SK-N-DZ (cell line): ENCODE results near the gene ABLIM2.

ENCODE experiments used
- DNase-seq: peaks from one replicate; pipeline ENCODE4 v3.0.0-alpha.2; 2015; ENCODE audit warnings: low spot score

Gene ABLIM2

DNA sequence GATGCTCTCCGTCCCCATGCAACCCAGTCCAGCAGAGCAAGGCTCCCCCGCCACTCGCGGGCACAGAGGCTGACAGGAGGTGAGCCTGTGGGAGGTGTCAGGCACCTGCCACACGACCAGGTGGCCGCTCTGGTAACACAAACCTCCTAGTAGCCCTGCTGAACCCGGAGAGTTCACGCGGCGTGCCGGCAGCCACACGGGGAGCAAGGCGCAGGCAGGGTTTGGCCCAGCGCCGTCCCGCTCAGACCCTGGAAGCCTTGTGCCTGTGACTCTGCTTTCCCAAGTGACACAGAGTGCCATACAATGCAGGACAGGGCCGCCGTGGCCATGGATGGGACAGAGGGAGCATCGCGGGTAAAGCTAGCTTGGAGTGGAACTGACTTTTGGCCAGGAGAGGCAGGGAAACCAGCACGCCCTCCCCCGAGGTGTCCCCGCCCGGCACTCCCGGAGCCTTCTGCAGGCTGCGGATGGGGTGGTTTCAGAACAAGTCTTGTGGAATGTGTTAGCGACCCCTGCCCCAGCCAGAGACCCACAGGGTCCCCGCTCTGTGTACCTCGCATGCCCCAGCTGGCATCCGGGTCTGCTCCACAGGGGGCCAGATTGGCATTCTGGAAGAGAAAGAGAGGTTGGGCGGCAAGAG lies 174.2 kb downstream of the ABLIM2 start:
- DNase-seq: no peak

- no peak for DNase-seq
Observed at GRCh38 chr4:7983296-7983695, 175.3 kb downstream of the ABLIM2 start.

DNA sequence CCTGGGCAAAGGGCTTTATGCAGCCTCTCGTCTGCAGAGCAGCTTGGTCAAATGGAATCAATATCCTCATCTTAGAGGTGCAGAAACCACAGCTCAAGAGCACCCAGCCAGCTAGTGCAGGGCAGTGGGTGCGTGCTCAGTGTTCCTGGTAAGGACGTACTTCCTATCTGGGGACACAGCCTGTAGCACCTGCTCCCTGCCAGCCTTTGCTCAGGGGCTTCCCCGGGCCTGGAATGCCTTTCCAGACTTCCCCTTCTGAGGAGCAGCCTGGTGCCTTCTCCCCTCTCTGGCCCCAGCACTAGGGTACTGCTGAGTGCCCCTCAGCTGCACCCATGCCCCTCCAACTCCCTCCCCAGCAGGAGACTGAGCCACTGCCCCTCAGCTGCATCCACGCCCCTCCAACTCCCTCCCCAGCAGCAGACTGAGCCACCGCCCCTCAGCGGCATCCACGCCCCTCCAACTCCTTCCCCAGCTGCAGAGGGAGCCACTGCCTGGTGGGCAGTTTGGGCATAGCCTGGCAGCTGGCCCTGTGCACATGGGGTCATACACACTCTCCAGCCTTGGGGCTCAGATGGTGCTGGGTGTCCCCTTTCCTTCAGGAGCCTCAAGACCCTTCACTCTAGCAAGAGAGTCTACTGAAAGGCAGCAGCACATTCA lies 176.7 kb downstream of the ABLIM2 start:
- DNase-seq: no peak

GRCh38 chr4:7980036-7980435 lies 178.6 kb downstream of the ABLIM2 start:
- DNase-seq: no peak

GRCh38 chr4:7979652-7979968 lies 179.0 kb downstream of the ABLIM2 start:
- no peak for DNase-seq

- no peak for DNase-seq
Observed at GRCh38 chr4:7978907-7979651, 179.5 kb downstream of the ABLIM2 start.

GRCh38 chr4:7978489-7978888 lies 180.1 kb downstream of the ABLIM2 start:
- no peak for DNase-seq

- DNase-seq: no peak
Observed at GRCh38 chr4:7976634-7977033, 182.0 kb downstream of the ABLIM2 start.

DNA sequence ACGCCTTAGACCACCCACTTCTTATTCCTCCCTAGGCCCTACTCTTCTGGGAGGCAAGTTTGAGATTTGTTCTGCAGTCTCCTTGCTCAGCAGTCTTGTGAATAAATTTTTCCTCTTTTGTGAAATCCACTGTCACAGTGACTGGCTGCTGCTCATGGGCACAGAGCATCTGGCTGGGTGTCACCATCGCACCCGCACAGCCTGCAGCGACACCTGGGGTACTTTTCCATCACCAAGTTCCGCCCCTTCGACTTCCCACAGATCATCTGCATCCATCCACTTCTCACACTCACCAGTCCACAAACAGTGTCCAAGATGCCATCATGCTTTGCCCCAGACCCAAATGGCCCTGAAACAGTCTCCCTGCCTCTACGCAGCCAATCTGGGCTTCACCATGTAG lies 182.6 kb downstream of the ABLIM2 start:
- DNase-seq: no peak

GRCh38 chr4:7974425-7974824 lies 184.2 kb downstream of the ABLIM2 start:
- no peak for DNase-seq

DNA sequence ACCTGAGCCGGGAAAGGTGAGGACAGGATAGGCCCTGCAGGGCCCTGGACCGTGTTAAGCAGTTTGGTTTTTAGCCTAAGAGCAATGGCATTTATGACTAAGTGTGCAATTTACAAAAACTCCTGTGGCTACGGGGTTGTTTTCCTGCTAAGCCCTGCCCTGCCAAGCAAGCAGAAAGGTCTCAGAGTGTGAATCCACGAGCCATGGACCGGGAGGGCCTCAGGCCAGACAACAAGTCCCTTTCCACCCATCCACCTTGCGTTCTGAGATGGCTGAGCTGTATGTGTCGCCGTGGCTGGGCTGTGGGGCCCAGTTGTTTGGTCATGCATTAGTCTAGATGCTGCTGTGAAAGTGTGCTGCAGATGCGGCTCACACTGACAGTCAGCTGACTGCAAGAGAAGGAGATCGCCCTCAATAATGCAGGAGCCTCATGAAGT lies 185.1 kb downstream of the ABLIM2 start:
- no peak for DNase-seq

DNA sequence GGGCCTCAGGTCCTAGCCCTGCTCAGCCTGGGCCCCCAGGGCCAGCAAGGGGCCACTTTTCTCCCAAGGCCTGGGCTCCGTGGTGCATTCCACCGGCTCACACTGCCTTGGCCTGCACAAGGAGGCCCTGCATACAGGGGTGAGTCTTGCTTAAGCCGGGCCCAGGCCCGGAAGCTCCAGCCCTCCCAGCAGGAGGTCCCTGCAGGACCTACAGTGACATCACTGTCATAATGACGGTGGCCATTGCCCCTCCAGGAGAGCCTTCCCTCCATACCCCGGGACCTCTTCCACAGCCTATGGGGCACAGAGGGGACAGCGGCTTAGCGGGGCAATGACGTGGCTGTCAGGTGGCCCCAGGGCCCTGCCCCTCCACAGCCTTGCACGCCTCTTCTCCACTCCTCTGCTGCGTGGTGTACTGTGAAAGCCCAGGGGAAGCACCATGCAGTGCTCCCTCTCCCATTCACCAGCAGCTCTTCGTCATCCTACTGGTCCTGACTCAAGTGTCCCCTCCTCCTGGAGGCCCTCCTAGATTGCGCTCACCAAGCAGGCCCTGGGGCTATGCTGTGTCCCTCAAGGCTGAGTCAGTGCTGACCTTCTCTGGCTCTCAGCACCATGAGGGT lies 186.6 kb downstream of the ABLIM2 start:
- DNase-seq: no peak

GRCh38 chr4:7971159-7971631 lies 187.4 kb downstream of the ABLIM2 start:
- DNase-seq: no peak

DNA sequence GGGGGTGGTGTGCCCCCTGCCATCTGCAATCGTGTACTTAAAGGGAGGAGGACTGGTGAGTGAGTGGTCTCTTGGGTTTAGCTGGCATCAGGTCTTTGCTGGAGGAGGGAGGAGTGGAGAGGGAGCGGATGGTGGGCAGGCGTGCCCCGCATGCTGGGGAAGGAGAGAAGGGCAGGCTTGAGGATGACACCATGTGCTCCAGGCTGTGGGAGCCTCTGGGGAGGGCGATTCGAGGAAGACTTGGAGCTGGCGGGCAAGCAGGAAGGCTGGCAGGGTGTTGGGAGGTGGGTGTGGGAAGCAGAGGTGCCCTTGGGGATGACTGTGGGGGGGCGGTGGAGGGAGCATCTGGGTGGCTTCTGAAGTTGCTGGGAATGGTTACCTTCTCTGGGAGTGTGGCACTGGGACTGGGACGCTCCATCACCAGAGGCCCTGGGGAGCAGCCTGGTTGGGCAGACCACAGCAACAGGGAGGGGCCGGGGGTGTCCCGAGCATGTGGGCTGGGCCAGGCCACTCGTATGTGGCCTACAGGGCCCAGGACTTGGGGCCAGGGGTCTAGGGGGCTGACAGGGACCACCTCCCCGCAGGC lies 188.2 kb downstream of the ABLIM2 start:
- DNase-seq: no peak

DNA sequence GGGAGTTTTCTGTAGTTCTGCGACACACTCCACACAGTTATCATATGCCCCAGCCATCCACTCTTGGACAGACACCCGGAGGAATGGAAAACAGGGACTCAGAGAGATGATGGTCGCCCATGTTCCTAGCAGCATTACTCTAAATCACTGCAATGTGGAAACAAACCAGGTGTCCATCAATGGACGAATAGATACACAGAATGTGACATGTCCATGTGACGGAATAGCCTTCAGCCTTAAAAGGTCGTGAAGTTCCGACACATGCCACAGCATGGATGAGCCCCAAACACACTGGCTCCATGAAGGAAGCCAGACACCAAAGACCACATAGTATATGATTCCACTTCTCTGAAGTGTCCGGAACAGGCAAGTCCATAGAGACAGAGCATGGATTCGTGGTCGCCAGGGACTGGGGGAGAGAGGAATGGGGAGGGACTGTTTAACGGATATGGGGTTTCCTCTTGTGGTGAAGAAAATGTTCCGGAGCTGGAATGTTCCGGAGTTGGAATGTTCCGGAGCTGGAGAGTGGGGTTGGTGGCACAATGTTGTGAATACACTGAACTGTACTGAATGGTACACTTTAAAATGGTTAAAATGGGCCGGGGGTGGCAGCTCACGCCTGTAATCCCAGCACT lies 190.2 kb downstream of the ABLIM2 start:
- no peak for DNase-seq

DNA sequence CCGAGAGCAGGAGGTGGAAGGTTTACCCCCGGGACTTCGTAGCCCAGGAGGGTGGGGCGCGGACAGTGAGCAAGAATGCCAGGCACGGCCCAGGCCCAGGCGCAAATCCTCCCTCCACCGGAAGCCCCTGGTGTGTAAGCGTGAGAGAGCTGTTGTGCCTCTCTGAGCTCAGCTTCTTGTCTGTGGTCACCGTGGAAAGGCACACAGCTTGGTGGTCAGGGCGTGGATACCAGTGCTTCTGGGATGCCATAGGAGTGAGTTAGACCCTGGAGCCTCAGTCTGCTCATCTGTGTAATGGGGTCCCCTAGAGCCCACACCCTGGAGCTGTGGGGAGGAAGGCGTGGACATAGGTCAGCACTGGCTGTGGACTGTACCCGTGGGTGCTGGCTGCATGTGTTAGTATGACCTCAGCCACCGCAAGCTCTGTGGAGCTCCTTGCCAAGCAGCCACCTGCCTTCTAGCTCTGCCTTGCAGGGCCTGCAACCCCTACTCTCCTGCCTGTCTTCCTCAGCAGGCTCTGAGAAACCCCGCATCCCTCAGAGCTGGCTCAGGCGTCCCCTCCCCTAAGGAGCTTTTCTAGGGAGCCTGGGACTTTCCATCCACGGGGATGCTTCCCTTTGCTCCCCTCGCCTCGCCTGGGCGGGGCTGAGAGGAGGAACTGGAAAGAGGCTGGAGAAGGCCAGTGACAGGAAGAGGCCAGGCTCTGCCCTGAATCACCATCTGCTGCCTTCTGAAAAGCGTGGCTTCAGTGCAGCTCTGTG lies 190.9 kb downstream of the ABLIM2 start:
- DNase-seq: no peak

DNA sequence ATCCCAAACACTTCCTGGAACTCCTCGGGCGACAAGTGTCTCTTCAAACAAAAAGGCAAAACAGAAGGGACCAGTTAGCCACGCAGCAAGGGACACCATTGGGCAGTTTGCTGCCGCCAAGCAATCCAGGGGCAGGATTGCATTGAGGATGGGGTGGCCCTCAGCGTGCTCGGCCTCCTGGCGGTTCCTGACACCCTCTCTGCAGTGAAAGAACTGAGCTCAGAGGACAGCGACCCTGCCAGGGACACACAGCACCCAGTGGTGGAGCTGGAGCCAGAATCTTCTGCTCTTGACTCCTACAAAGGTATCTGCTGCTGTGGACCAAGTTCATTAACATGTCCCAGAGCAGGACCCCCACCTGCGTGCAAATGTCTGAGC lies 191.6 kb downstream of the ABLIM2 start:
- no peak for DNase-seq

GRCh38 chr4:7966281-7967062 lies 192.1 kb downstream of the ABLIM2 start:
- DNase-seq: no peak

GRCh38 chr4:7964890-7965662 lies 193.5 kb downstream of the ABLIM2 start:
- peak; percentile 36 for DNase-seq
